ENCODE results near the gene PLXNC1.

PLXNC1 gene

GRCh38 chr12:94211021-94211420 is 62.6 kb downstream of the PLXNC1 start:
- no peak for TF ChIP-seq CTCF (IDR thresholded peaks at IDR 0.05; ENCODE audit: insufficient read depth, missing control alignments)
- FAIRE-seq (no peak), DNase-seq (ENCODE audit: insufficient read length, low spot score) (no peak)

DNA sequence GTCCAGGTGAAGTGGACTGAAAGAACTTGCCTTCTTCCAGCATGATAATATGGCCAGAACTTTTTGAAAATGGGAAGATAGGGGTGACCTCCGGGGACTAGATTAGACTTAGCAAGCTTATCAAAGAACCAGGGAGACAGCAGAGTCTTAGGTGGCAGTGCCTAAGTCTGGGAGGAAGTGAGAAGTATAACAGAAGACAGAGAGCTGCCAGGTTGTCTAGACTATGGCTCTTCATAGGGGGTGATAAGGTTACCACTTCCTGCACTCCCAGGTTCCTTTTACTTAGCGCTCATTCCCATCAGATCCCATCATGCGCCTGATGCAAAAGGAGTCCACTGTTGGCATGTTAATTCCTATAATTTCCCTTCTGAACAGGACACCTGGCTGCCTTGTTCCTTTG is 69.9 kb downstream of the PLXNC1 start:
- no peak for TF ChIP-seq CTCF (IDR thresholded peaks at IDR 0.05; ENCODE audit: insufficient read depth, missing control alignments)
- FAIRE-seq (no peak), DNase-seq (ENCODE audit: insufficient read length, low spot score) (no peak)

GRCh38 chr12:94219622-94220302 is 71.4 kb downstream of the PLXNC1 start:
- no peak for TF ChIP-seq CTCF (IDR thresholded peaks at IDR 0.05; ENCODE audit: insufficient read depth, missing control alignments)
- DNase-seq (ENCODE audit: insufficient read length, low spot score) (no peak), FAIRE-seq (no peak)

DNA sequence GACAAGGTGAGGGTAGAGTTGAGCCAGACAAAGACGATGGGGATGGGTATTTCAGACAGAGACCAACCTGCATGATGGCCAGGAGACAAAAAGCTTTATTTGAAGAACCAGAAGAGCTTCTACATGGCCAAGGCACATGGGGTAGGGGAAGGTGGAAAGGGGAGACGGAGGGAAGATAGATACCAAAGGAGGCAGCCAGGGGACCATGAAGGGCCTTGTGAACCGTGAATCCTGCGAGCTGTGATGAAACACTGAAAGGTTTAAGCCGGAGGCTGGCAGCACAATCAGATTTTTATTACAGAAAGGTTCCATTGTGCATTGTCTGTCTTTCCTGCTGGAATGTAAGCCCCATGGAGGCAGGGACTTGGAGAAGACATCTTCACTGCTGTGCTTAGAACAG is 72.4 kb downstream of the PLXNC1 start:
- DNase-seq (ENCODE audit: insufficient read length, low spot score) (no peak), FAIRE-seq (no peak)
- no peak for TF ChIP-seq CTCF (IDR thresholded peaks at IDR 0.05; ENCODE audit: insufficient read depth, missing control alignments)

GRCh38 chr12:94222351-94223084 is 74.1 kb downstream of the PLXNC1 start:
- no peak for DNase-seq (ENCODE audit: insufficient read length, low spot score)
- TF ChIP-seq CTCF (IDR thresholded peaks at IDR 0.05; ENCODE audit: insufficient read depth, missing control alignments) = no peak
- FAIRE-seq = no peak

DNA sequence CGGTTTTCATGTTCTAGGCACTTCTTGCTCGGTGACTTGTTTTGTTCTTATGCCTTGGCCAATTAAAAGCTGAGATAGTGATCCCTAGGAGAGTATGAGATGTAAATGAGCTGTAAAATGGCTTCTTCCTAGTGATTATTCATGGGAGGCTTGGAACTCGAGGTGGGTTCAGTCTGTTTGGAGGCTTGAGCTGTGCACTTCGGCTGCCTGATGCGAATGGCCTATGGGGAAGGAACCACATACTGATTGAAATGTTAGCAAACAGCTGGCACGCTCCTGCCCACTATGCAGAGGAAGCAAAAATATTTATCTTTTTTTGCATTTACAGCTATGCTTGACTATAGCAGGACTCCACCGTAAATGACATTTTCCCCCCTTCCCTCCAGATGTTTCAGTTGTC is 75.5 kb downstream of the PLXNC1 start:
- no peak for FAIRE-seq
- TF ChIP-seq CTCF (IDR thresholded peaks at IDR 0.05; ENCODE audit: insufficient read depth, missing control alignments) = no peak
- DNase-seq (ENCODE audit: insufficient read length, low spot score) = no peak

DNA sequence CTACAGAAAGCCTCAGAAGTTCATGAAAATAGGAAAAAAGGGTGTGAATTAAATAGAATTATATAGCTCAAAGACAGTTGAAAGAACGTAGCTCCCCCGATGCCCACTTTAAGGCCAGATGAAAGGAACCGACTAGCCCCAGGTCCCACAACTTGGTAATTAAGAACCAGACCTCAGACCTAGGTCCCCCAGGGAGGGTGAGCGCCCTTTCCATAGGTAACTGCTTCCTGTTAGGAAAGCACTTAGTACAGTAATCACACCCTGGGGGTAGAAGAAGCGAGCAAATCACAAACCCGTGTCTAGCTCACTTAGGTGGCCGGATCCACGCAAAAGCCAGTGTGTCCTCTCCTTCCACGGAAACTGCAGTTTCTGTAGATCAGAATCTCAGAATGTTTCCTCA is 77.1 kb downstream of the PLXNC1 start:
- no peak for DNase-seq (ENCODE audit: insufficient read length, low spot score)
- TF ChIP-seq CTCF (IDR thresholded peaks at IDR 0.05; ENCODE audit: insufficient read depth, missing control alignments) = no peak
- FAIRE-seq = no peak

All from D721Med (cell line).